GM21423 (cell line): ENCODE measurements around the gene CAVIN1.
"Not testable (repeated sequence)": the region's sequence is repeated elsewhere in the genome, so short reads cannot be mapped to it uniquely, and the experiment has no call there.

Experiments used
- ATAC-seq: cut with Tn5 transposase; IDR thresholded peaks from one replicate; pipeline ENCODE4 v1.9.1; 2021; ENCODE audit warnings: mild to moderate bottlenecking, moderate library complexity; ENCODE audit not compliant: unreplicated experiment

The CAVIN1 gene

DNA sequence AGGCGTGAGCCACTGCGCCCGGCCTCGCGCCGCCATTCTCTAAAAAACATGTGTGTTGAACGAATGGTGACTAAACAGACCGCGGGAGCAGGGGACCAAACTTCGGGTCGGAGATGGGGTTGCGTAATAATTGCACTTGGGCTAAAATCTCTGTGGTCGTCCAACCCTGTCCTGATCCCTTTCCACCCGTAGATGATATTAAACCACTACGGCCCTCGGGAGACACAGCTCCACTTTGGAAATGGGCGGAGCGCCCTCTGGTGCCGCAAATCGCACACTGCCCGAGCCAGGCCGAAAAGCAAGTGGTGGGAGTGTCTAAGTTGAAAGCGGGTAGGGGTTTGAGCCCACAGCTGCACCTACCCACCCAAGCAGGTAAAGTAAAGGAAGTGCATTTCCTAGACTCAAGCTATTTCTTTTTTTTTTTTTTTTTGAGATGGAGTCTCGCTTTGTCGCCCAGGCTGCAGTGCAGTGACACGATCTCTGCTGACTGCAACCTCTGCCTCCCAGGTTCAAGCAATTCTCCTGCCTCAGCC lies 17.0 kb downstream of the CAVIN1 start:
- ATAC-seq: no peak

GRCh38 chr17:42405076-42405475 lies 18.0 kb downstream of the CAVIN1 start:
- ATAC-seq: no peak

- ATAC-seq: no peak
These were observed 18.6 kb downstream of the CAVIN1 start for GRCh38 chr17:42404326-42405055.

DNA sequence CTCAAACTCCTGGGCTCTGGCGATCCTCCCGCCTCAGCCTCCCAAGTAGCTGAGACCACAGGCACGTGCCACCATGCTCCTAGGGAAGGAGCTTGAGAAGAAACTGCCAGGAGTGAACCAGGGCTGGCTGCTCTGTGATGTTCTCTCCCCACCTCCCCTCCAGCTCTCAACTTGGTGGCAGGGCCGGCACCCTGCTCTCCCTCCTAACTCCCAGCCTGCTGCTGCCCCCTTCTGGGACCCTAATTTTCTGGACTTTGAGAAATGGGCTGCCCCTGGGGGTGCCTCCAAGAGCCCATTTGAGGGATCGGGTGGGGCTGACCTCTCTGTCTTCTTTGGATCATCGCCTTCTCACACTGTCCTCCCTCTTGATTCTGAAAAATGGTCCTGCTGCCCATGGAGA lies 19.9 kb downstream of the CAVIN1 start:
- ATAC-seq: no peak

GRCh38 chr17:42402117-42402516 lies 20.9 kb downstream of the CAVIN1 start:
- no peak for ATAC-seq

DNA sequence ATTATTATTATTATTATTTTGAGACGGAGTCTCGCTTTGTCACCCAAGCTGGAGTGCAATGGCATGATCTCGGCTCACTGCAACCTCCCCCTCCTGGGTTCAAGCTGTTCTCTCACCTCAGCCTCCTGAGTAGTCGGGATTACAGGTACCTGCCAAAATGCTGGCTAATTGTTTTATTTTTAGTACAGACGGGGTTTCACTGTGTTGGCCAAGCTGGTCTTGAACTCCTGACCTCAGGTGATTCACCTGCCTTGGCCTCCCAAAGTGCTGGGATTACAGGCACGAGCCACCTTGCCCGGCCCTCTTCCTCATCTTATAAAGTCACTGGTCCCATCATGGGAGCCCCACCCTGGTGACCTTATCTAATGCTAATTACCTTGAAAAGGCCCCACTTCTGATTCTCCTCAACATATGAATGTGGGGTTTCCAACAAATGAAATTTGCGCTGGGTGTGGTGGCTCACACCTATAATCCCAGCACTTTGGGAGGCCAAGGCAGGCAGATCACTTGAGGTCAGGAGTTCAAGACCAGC lies 22.1 kb downstream of the CAVIN1 start:
- ATAC-seq: not testable (repeated sequence)

GRCh38 chr17:42399948-42400843 lies 22.9 kb downstream of the CAVIN1 start:
- ATAC-seq: no peak

GRCh38 chr17:42399121-42399520 lies 23.9 kb downstream of the CAVIN1 start:
- ATAC-seq: no peak

DNA sequence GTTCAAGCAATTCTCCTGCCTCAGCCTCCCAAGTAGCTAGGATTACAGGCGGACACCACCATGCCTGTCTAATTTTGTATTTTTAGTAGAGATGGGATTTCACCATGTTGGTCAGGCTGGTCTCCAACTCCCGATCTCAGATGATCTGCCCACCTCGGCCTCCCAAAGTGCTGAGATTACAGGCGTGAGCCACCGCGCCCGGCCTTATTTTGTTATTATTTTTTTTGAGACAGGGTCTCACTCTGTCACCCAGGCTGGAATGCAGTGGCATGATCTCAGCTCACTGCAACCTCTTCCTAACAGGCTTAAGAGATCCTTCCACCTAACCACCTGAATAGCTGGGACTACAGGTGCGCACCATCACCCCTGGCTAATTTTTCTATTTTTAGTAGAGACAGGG lies 27.5 kb downstream of the CAVIN1 start:
- ATAC-seq: not testable (repeated sequence)

DNA sequence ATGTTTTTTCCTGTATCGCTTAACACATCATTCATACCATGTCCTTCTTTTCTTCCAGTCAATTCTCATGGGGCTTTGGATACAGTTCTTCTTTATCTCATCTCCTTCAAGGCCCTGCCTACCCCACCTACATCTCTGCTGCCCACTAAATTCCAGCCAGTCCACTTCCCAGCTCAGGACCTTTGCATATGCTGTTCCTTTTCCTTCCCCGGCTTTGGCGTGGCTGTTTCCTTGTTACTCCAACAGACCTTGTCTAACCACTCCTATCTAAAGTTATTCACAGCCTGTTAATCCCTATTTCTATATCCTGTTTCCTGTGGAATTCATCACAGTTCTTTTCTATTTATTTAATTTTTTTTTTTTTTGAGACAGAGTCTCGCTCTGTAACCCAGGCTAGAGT lies 28.2 kb downstream of the CAVIN1 start:
- ATAC-seq: no peak

DNA sequence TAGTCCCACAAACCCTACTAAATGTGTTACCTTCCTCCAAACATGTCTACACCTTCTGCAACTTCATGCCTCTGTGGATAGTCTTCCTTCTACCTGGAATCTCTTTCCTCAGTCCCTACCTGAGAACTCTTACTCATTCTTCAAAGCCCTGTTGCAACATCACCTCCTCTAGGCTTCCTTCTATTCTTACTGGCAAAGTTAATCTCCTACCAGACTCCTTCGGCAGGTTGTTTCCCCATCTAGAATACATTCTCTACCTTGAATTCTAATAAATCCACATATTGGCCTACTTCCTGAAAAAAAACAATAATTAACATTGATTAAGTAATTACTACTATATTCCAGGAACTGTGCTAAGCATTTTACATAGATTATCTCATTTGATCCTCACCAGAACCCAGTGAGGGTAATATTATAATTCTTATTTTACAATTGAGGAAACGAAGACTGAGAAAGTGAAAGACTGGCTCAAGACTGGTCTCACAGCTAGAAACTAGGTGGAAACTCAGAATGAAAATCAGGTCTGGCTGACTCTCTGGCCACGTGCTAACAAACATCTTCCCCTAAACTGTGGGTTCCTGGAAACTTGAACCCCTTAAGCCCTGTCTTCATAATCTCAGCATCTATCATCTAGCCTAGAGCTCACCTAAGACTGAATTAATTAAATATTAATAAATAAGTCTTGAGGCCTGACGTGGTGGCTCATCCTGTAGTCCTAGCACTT lies 30.2 kb downstream of the CAVIN1 start:
- ATAC-seq: no peak

GRCh38 chr17:42391439-42391838 lies 31.6 kb downstream of the CAVIN1 start:
- ATAC-seq: not testable (repeated sequence)

DNA sequence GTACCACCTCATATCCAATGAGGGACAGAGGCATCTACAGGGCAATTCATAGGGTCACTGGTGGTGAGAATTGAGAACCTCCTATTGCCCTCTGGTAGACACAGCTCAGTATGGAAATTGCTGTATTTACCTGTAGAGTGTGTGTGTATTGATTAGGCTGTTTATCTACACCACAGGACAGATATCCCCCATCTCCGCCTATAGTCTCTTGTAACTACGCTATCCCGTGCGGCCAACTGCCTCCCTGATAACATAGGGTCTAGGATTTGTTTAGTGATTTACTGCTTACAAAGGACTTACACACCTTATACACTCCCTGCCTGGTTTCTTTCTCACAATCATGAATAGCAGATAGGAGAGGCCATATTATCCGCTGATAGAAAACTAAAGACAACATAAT lies 33.2 kb downstream of the CAVIN1 start:
- ATAC-seq: no peak

DNA sequence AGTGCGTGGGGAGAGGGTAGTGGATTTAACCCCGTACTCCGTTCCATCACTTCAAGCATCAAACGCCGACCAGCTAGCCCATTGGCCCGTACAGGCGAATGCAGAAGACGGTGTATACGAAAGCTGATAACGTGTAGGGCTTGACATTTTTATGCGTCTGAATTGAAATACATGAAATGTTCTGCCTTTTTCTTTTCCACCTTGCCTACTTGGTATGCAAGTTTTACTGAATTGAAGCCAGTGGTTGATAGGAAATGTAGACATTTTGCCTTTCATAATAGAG lies 34.0 kb downstream of the CAVIN1 start:
- ATAC-seq: no peak

DNA sequence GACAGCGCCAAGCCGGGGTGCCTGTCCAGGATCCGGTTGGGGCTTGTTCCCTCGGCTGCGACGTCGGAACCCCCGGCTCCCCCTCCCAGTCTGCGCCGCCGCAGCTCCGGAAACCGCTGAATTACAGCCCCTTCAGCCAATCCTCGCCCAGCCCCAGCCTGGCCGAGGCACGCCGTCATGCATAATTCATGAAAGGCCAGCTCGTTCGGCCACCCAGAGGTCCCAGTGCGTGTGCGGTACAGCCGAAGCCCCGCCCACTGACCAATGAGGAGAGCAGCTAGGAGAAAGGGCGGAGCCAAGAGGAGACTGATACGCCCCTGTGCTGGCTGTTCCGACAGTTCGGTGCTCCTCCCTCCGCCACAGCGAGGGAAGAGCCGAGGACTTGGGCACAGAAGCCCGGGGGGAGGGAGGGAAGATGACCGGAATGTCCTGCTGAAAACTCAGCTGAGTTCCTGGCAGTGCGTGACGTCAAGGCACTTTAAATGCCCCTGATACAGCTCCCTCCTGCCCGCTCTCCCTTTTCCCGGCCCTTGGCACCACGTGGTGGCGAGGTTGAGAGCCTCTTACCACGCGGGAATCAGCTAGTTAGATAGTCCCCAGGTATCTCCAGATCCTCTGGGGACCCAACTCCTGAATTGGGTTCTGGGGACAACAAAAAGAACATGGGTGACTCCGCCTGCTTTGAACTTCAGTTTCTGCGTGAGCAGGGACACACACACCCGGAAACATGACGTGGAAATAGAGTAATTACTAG lies 34.5 kb downstream of the CAVIN1 start, which contains the start of gene STAT3:
TSS of gene STAT3 (minus strand) at position 62 of the 754 bp plus-strand sequence. CDS start 39,926 bp downstream, outside the sequence.
- peak; percentile 89 for ATAC-seq

DNA sequence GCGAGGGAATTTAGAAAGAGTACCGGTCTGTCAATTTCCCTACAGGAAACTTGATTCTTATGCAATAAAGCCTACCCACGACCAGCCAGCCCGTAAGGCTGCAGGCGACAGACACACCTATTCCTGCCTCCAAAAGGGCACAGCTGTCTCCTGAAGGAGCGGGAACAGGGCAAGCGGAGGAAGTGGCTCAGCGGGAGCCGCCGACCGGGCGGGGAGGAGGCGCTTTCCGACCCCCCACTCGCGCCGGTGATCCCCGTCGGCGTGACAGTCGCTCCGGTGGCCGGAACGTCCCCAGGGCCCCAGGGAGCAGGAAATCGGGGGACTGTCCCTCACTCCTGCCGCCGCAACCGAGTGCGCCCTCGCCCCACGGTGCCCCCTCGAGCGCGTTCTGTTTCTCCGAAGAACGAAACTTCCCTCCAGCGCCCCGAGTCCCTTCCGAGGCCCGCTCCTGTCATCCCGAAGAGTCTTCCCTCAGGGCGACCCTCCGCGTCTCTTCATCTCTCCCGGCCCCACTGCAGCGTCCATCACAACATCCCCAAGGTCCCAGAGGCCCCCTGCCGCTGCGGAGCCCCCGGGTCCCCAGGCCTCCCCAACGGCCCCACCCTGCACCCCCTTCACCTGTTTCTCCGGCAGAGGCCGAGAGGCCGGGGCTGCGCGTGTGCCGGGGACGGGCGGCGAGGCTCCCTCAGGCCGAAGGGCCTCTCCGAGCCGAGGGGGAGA lies 35.2 kb downstream of the CAVIN1 start:
- ATAC-seq: no peak

DNA sequence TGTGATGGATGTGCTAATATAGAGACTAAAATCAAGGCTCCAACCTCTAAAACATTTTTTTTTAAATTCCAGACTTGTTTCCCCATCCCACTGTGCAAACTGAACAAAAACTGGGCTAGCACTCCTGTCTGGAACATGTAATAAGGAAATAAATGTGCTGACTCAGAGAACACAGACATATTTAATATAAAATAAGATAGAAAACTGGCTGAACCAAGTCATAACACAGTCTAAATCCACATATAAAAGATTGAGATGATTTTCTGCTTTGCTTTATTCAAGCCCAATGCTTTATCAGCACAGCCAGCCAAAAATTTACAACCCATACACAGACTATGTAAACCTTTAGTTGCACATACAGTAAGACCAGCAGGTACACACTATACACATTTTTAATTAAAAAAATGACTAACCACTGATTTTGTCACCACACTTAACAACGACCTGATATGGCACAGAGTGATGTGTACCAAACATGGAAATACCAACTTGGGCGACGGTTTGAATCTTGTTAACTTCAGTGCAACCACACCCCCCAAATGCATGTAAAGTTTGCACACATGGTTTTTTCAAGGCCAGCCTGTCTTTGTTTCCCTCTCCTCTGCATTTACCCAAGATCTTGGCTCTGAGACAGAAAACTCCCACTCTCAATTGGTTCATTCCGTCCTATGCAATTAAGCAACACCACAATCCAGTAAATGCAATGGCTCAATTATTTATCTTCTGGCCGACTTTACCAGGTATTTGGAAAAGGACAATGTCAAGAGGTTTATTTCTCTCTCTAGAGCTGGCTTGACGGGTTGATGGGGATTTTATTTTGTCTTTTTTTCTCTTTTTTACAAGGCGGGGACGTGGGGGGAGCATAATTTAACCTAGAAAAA lies 36.0 kb downstream of the CAVIN1 start:
- ATAC-seq: no peak

- no peak for ATAC-seq
These were observed 41.2 kb downstream of the CAVIN1 start for GRCh38 chr17:42381898-42382297.

GRCh38 chr17:42380935-42381334 lies 42.1 kb downstream of the CAVIN1 start:
- ATAC-seq: no peak
